Suprapubic skin (tissue), 4 donors: Measurements from ENCODE around the gene ZBTB48. TPM values are rescaled to one million over a fixed set of nuclear protein-coding genes. Genes with fewer than 3 reads are reported as not detected.
A peak's percentile ranks its signal among the peaks of the same experiment; 100 is the strongest.

Experiments
- DNase-seq, 2 donors: peaks; one replicate each; pipeline ENCODE4 v3.0.0-alpha.2; 2019; ENCODE audit warnings: low spot score in 2 of 2
- H3K27ac ChIP-seq: fragments of 200-600 bp; sonication (generic); one replicate; pipeline ENCODE4 v1.5.1; 2019
- H3K27me3 ChIP-seq: fragments of 200-600 bp; sonication (generic); one replicate; pipeline ENCODE4 v1.5.1; 2019
- H3K36me3 ChIP-seq: fragments of 200-600 bp; sonication (generic); one replicate; pipeline ENCODE4 v1.5.1; 2019
- H3K4me1 ChIP-seq: fragments of 200-600 bp; sonication (generic); one replicate; pipeline ENCODE4 v1.5.1; 2019
- H3K4me3 ChIP-seq: fragments of 200-600 bp; sonication (generic); one replicate; pipeline ENCODE4 v1.5.1; 2019; ENCODE audit warnings: mild to moderate bottlenecking
- H3K9me3 ChIP-seq: fragments of 200-600 bp; sonication (generic); one replicate; pipeline ENCODE4 v1.5.1; 2019
- EP300 ChIP-seq: sonication (generic); formaldehyde crosslinking; IDR thresholded peaks from one replicate; pipeline ENCODE4 v1.6.1; 2017; ENCODE audit warnings: antibody characterized with exemption
- POLR2A ChIP-seq, 2 donors: fragments of 450-650 bp; IDR thresholded peaks; one replicate each; pipeline ENCODE4 v1.6.1; 2017; ENCODE audit warnings: antibody characterized with exemption in 2 of 2, mild to moderate bottlenecking in 2 of 2, moderate library complexity in 2 of 2
- POLR2AphosphoS5 ChIP-seq, 3 donors: sonication (generic); formaldehyde crosslinking; IDR thresholded peaks; one replicate each; pipeline ENCODE4 v1.6.1; 2017; ENCODE audit warnings: antibody characterized with exemption in 3 of 3
- WGBS: methylation state at CpG from one replicate; pipeline ENCODE4 v1.1.5; 2018; 5-methylcytosine and 5-hydroxymethylcytosine counted together
- total RNA-seq, 4 donors: library from RNA; depleted of rRNA; stranded (reverse); fragments of >200 nt; gene quantifications; one replicate each; pipeline ENCODE4 v1.1.0, GENCODE V29; 2016
- TF ChIP-seq, protein P1 (sequence below), 2 donors: fragments of 200-600 bp in 1 of 2; fragments of 450-650 bp in 1 of 2; sonication (generic) in 1 of 2; IDR thresholded peaks; one replicate each; pipeline ENCODE4 v1.5.1; 2016 to 2019; ENCODE audit warnings: antibody characterized with exemption in 2 of 2, mild to moderate bottlenecking in 1 of 2, moderate library complexity in 1 of 2

The ZBTB48 gene
- total RNA-seq, 4 donors from 2014 or later = 17.8 to 26.7 (median 21.6) TPM

DNA sequence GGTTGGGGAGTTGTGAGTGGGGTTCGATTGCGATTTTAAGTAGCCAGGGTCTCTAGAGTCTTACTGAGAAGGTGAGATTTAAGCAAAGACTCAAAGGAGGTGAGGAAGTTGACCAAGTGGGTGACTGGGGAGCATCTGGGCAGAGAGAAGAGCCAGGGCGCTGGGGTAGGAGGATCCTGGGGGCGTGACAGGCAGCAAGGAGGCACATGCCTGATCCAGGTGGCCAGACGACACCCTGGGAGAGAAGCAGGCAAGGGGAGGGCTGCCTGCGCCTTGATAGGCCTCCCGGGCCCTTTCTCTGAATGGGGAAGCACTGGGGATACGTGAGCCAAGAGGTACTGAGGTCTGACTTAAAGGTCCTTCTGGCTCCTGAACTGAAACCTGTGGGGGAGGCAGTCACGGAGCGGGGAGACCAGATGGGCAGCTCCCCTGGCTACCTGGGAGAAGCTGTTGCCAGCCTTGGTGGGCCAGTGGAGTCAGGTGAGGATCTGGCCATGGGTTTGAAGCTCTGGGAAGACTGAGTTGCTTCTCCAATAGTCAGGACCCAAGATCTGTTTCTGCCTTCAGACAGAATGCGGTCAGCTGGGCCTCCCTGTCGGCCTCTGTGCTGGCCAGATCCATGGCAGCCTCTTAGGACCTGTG is 5.4 kb downstream of the ZBTB48 start:
- H3K36me3 ChIP-seq = peaks cover 25% of the 10 kb centered on the region
- H3K4me1 ChIP-seq = peaks cover 76% of the 10 kb centered on the region
- no peaks in the 10 kb centered on the region for H3K9me3 ChIP-seq
- H3K27ac ChIP-seq = peak overlapping the region; percentile 13
- H3K4me3 ChIP-seq = no peak overlapping the region
- DNase-seq = no peak
- WGBS = 68% methylated on average over 9 of the region's 12 CpGs
- no peaks in the 10 kb centered on the region for H3K27me3 ChIP-seq
- TF ChIP-seq EP300 = no peak
- TF ChIP-seq, protein P1, sequence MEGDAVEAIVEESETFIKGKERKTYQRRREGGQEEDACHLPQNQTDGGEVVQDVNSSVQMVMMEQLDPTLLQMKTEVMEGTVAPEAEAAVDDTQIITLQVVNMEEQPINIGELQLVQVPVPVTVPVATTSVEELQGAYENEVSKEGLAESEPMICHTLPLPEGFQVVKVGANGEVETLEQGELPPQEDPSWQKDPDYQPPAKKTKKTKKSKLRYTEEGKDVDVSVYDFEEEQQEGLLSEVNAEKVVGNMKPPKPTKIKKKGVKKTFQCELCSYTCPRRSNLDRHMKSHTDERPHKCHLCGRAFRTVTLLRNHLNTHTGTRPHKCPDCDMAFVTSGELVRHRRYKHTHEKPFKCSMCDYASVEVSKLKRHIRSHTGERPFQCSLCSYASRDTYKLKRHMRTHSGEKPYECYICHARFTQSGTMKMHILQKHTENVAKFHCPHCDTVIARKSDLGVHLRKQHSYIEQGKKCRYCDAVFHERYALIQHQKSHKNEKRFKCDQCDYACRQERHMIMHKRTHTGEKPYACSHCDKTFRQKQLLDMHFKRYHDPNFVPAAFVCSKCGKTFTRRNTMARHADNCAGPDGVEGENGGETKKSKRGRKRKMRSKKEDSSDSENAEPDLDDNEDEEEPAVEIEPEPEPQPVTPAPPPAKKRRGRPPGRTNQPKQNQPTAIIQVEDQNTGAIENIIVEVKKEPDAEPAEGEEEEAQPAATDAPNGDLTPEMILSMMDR (IDR thresholded peaks at IDR 0.05) = no peak
- TF ChIP-seq POLR2A (IDR thresholded peaks at IDR 0.05) = no peak
- no peak for TF ChIP-seq POLR2AphosphoS5 (IDR thresholded peaks at IDR 0.05)

DNA sequence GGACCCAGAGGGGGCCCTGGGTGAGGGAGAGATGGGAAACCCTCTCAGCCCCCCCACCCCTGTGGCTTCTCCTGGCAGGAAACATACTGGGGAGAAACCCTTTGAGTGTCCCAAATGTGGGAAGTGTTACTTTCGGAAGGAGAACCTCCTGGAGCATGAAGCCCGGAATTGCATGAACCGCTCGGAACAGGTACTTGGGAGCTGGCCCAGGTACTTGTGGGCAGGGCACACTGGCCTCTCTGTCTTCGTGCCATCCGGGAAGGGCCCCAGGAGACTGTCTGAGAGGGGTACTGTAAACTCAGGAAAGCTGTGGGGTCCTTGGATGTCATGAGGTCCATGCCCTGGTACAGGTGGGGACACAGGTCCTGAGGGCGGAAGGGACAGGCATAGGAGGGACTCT is 6.0 kb downstream of the ZBTB48 start:
- peaks cover 70% of the 10 kb centered on the region for H3K4me1 ChIP-seq
- no peaks in the 10 kb centered on the region for H3K9me3 ChIP-seq
- peak overlapping the region; percentile 13 for H3K27ac ChIP-seq
- TF ChIP-seq EP300 (no peak), POLR2A (IDR thresholded peaks at IDR 0.05) (no peak), POLR2AphosphoS5 (IDR thresholded peaks at IDR 0.05) (no peak)
- TF ChIP-seq, protein P1 (IDR thresholded peaks at IDR 0.05) = no peak
- no peaks in the 10 kb centered on the region for H3K27me3 ChIP-seq
- H3K4me3 ChIP-seq = no peak overlapping the region
- peaks cover 32% of the 10 kb centered on the region for H3K36me3 ChIP-seq
- 71% methylated on average over 4 of the region's 7 CpGs for WGBS
- no peak for DNase-seq

DNA sequence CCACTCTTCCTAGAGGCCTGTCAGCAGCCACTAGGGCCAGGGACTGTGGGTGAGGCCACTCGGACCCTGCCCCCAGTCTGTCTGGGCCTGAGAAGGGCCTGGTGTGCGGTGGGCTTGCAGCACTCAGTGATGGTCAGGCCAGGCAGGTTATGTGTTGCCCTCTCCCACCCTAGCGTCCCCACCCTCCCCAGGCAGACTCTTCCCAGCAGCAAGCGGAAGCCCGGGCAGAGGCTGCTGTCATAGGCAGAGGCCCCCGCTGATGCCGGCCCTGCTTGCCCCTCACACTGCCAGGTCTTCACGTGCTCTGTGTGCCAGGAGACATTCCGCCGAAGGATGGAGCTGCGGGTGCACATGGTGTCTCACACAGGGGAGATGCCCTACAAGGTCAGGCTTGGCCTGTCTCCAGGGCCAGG is 6.6 kb downstream of the ZBTB48 start:
- H3K4me1 ChIP-seq = peaks cover 64% of the 10 kb centered on the region

DNA sequence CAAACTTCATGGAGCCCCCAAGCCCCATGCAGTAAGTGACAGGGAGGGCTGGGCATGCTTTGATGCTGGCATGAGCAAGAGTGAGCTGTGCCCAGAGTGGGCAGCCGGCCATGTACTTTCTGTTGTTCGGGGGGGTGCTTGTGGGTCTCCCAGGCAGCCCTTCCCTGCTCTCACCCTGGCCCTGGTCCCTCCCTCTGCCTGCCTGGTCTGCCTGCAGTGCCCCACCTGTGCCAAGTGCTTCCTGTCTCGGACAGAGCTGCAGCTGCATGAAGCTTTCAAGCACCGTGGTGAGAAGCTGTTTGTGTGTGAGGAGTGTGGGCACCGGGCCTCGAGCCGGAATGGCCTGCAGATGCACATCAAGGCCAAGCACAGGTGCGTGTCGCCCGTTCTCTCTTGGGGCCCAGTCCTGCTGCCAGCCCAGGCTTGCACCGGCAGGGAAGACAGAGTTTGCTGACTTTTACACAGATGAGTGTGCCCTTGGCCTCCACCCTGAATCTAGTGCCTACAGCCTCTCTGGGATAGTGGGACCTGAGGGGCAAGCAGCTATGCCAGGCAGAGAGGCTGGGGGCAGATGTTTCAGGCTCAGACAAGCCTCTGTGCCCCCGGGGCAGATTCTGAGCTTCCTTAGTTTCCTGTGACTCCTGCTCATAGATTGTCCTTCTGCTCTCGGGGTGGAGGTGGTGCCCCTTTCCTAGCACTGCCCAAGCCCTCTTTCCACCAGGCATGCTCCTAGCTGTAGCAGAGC is 7.6 kb downstream of the ZBTB48 start:
- H3K9me3 ChIP-seq = no peaks in the 10 kb centered on the region
- TF ChIP-seq EP300 = no peak
- TF ChIP-seq, protein P1 (IDR thresholded peaks at IDR 0.05) = no peak
- no peak for TF ChIP-seq POLR2AphosphoS5 (IDR thresholded peaks at IDR 0.05)
- TF ChIP-seq POLR2A (IDR thresholded peaks at IDR 0.05) = no peak
- no peaks in the 10 kb centered on the region for H3K27me3 ChIP-seq
- peaks cover 63% of the 10 kb centered on the region for H3K4me1 ChIP-seq
- H3K27ac ChIP-seq = peak overlapping the region; percentile 46
- no peak for DNase-seq
- 10% methylated on average over 9 of the region's 13 CpGs for WGBS
- H3K36me3 ChIP-seq = peaks cover 45% of the 10 kb centered on the region
- no peak overlapping the region for H3K4me3 ChIP-seq

More for the DNA sequence above, 6.6 kb downstream of the ZBTB48 start:
- Histone ChIP-seq H3K27me3 (no peaks in the 10 kb centered on the region), H3K4me3 (no peak overlapping the region), H3K9me3 (no peaks in the 10 kb centered on the region), H3K36me3 (peaks cover 35% of the 10 kb centered on the region), H3K27ac (no peak overlapping the region)
- TF ChIP-seq POLR2A (IDR thresholded peaks at IDR 0.05) = no peak
- no peak for TF ChIP-seq POLR2AphosphoS5 (IDR thresholded peaks at IDR 0.05)
- 67% methylated on average over 4 of the region's 11 CpGs for WGBS
- no peak for DNase-seq

DNA sequence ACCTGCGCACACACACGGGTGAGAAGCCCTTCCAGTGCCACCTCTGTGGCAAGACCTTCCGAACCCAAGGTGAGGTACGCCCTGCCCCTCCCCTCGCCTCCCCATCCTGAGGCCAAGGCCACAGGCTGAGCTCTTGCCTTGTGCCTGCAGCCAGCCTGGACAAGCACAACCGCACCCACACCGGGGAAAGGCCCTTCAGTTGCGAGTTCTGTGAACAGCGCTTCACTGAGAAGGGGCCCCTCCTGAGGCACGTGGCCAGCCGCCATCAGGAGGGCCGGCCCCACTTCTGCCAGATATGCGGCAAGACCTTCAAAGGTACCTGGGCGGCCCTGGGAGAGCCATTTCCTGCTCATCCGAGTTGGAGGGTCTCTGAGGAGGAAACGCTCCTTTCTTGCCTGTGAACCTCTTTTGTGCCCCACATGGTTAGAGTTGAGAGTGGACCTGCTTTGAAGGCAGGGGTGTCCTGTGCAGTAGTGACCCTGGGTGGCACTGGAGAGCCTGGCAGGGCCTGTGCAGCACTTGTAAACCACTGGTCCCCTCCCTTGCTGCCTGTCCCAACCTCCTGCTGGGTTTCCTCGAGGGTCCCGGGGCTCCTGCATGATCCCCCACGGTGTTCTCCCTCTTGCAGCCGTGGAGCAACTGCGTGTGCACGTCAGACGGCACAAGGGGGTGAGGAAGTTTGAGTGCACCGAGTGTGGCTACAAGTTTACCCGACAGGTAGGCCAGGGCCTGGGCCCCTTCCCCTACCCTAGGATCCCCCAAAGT is 8.5 kb downstream of the ZBTB48 start:
- Histone ChIP-seq H3K9me3 (no peaks in the 10 kb centered on the region), H3K4me3 (no peak overlapping the region), H3K36me3 (peaks cover 53% of the 10 kb centered on the region), H3K4me1 (peaks cover 60% of the 10 kb centered on the region), H3K27me3 (no peaks in the 10 kb centered on the region), H3K27ac (peak overlapping the region; percentile 46)
- TF ChIP-seq, protein P1 (IDR thresholded peaks at IDR 0.05) = no peak
- TF ChIP-seq POLR2A (IDR thresholded peaks at IDR 0.05) (no peak), POLR2AphosphoS5 (IDR thresholded peaks at IDR 0.05) (no peak), EP300 (no peak)
- WGBS = 69% methylated on average over 7 of the region's 25 CpGs
- no peak for DNase-seq
